Muscle layer of colon (tissue), 2 donors: ENCODE measurements around the gene METAP1D.

Experiments used
- H3K27ac ChIP-seq: one replicate; pipeline ENCODE4 v1.7.0; 2013; ENCODE audit warnings: low read depth, mild to moderate bottlenecking, low read length, moderate library complexity
- H3K27me3 ChIP-seq, 2 donors: one replicate each; pipeline ENCODE4 v1.7.0; 2013; ENCODE audit warnings: low read length in 2 of 2, mild to moderate bottlenecking in 2 of 2; ENCODE audit not compliant: insufficient read depth in 2 of 2, control insufficient read depth in 1 of 2
- H3K36me3 ChIP-seq: one replicate; pipeline ENCODE4 v1.7.0; 2013; ENCODE audit warnings: mild to moderate bottlenecking, low read length; ENCODE audit not compliant: insufficient read depth
- H3K4me1 ChIP-seq: one replicate; pipeline ENCODE4 v1.7.0; 2013; ENCODE audit warnings: mild to moderate bottlenecking, low read length; ENCODE audit not compliant: insufficient read depth
- H3K4me3 ChIP-seq, 2 donors: one replicate each; pipeline ENCODE4 v1.7.0; 2013; ENCODE audit warnings: low read length in 2 of 2, low read depth in 1 of 2, mild to moderate bottlenecking in 1 of 2, moderate library complexity in 1 of 2
- H3K9ac ChIP-seq: one replicate; pipeline ENCODE4 v1.7.0; 2013; ENCODE audit warnings: low read length
- H3K9me3 ChIP-seq: one replicate; pipeline ENCODE4 v1.7.0; 2013; ENCODE audit warnings: mild to moderate bottlenecking, low read length
- donor health status: abdominal sarcoma.
- donor health status: Adenocarcinoma of cecum.

Gene METAP1D

GRCh38 chr2:172072303-172072702, 72.5 kb downstream of the METAP1D start:
- H3K9ac ChIP-seq, result no peak overlapping the region
- H3K4me3 ChIP-seq, result no peak overlapping the region
- H3K4me1 ChIP-seq, result no peaks in the 10 kb centered on the region
- H3K36me3 ChIP-seq, result no peaks in the 10 kb centered on the region
- no peak overlapping the region for H3K27ac ChIP-seq
- H3K9me3 ChIP-seq, result no peaks in the 10 kb centered on the region
- no peaks in the 10 kb centered on the region for H3K27me3 ChIP-seq

- H3K9me3 ChIP-seq, result no peaks in the 10 kb centered on the region
- H3K36me3 ChIP-seq, result no peaks in the 10 kb centered on the region
- no peak overlapping the region for H3K9ac ChIP-seq
- no peak overlapping the region for H3K4me3 ChIP-seq
- no peaks in the 10 kb centered on the region for H3K27me3 ChIP-seq
- no peaks in the 10 kb centered on the region for H3K4me1 ChIP-seq
- no peak overlapping the region for H3K27ac ChIP-seq
Observed at GRCh38 chr2:172072706-172073105, 73.0 kb downstream of the METAP1D start.

GRCh38 chr2:172073518-172073917, 73.8 kb downstream of the METAP1D start:
- H3K9ac ChIP-seq, result no peak overlapping the region
- no peak overlapping the region for H3K4me3 ChIP-seq
- no peak overlapping the region for H3K27ac ChIP-seq
- no peaks in the 10 kb centered on the region for H3K9me3 ChIP-seq
- no peaks in the 10 kb centered on the region for H3K36me3 ChIP-seq
- no peaks in the 10 kb centered on the region for H3K4me1 ChIP-seq
- no peaks in the 10 kb centered on the region for H3K27me3 ChIP-seq

GRCh38 chr2:172074254-172074653, 74.5 kb downstream of the METAP1D start:
- Histone ChIP-seq H3K36me3 (no peaks in the 10 kb centered on the region), H3K9me3 (no peaks in the 10 kb centered on the region), H3K4me3 (no peak overlapping the region), H3K4me1 (no peaks in the 10 kb centered on the region), H3K27me3 (no peaks in the 10 kb centered on the region), H3K27ac (no peak overlapping the region), H3K9ac (no peak overlapping the region)

GRCh38 chr2:172079416-172079815, 79.7 kb downstream of the METAP1D start:
- Histone ChIP-seq H3K36me3 (no peaks in the 10 kb centered on the region), H3K9ac (no peak overlapping the region), H3K4me1 (peaks cover 4% of the 10 kb centered on the region), H3K4me3 (no peak overlapping the region), H3K27me3 (peaks cover 45 to 46% of the 10 kb centered on the region in 2 donors), H3K9me3 (peaks cover 8% of the 10 kb centered on the region), H3K27ac (no peak overlapping the region)

- H3K4me1 ChIP-seq, result peaks cover 4% of the 10 kb centered on the region
- H3K4me3 ChIP-seq, result no peak overlapping the region
- no peak overlapping the region for H3K27ac ChIP-seq
- H3K36me3 ChIP-seq, result no peaks in the 10 kb centered on the region
- no peak overlapping the region for H3K9ac ChIP-seq
- peaks cover 8% of the 10 kb centered on the region for H3K9me3 ChIP-seq
- H3K27me3 ChIP-seq, result peaks cover 51 to 53% of the 10 kb centered on the region in 2 donors
Observed at GRCh38 chr2:172079838-172080640, 80.3 kb downstream of the METAP1D start.

- H3K27ac ChIP-seq, result no peak overlapping the region
- peaks cover 8% of the 10 kb centered on the region for H3K9me3 ChIP-seq
- peaks cover 58 to 60% of the 10 kb centered on the region in 2 donors for H3K27me3 ChIP-seq
- no peak overlapping the region for H3K9ac ChIP-seq
- peaks cover 11% of the 10 kb centered on the region for H3K4me1 ChIP-seq
- H3K36me3 ChIP-seq, result no peaks in the 10 kb centered on the region
- H3K4me3 ChIP-seq, result no peak overlapping the region
Observed at GRCh38 chr2:172080641-172081220, 81.0 kb downstream of the METAP1D start.

- no peak overlapping the region for H3K9ac ChIP-seq
- peaks cover 8% of the 10 kb centered on the region for H3K9me3 ChIP-seq
- peaks cover 17% of the 10 kb centered on the region for H3K4me1 ChIP-seq
- no peak overlapping the region for H3K4me3 ChIP-seq
- H3K27me3 ChIP-seq, result peaks cover 65 to 66% of the 10 kb centered on the region in 2 donors
- H3K27ac ChIP-seq, result no peak overlapping the region
- H3K36me3 ChIP-seq, result no peaks in the 10 kb centered on the region
Observed at GRCh38 chr2:172081221-172082022, 81.7 kb downstream of the METAP1D start.

- Histone ChIP-seq H3K9me3 (peaks cover 8% of the 10 kb centered on the region), H3K36me3 (no peaks in the 10 kb centered on the region), H3K4me3 (no peak overlapping the region), H3K4me1 (peaks cover 17% of the 10 kb centered on the region), H3K27me3 (peaks cover 74 to 75% of the 10 kb centered on the region in 2 donors), H3K9ac (no peak overlapping the region), H3K27ac (no peak overlapping the region)
Observed at GRCh38 chr2:172082105-172082943, 82.6 kb downstream of the METAP1D start.

GRCh38 chr2:172082944-172083627, 83.3 kb downstream of the METAP1D start:
- no peaks in the 10 kb centered on the region for H3K36me3 ChIP-seq
- H3K4me3 ChIP-seq, result no peak overlapping the region
- H3K9ac ChIP-seq, result no peak overlapping the region
- H3K4me1 ChIP-seq, result peaks cover 18% of the 10 kb centered on the region
- H3K27ac ChIP-seq, result no peak overlapping the region
- peaks cover 8% of the 10 kb centered on the region for H3K9me3 ChIP-seq
- peaks cover 81 to 83% of the 10 kb centered on the region in 2 donors for H3K27me3 ChIP-seq
